K562 (cell line): ENCODE data around the gene NKIRAS2. TPM values are rescaled to one million over a fixed set of nuclear protein-coding genes. Genes with fewer than 3 reads are reported as not detected.

Experiments
- ATAC-seq: fragments of 200-7000 bp; cut with Tn5 transposase; 3 replicates; pipeline ENCODE4 v1.9.1; 2020; ENCODE audit warnings: moderate library complexity
- BruUV-seq: library from RNA; stranded (reverse); fragments of 400-500 nt; replicated peaks from 2 replicates; lab custom pipeline; 2021; lab: Mats Ljungman, UMichigan
- CTCF ChIA-PET: fragments of 300-600 bp; formaldehyde crosslinking; extraction: SDS; loops from one replicate; lab custom pipeline; 2021; ENCODE audit warnings: low intra/inter-chr PET ratio; lab: Yijun Ruan, JAX
- POLR2A ChIA-PET: fragments of 300-600, 350-650 bp; sonication (Branson Sonifier 250); formaldehyde crosslinking; extraction: SDS; loops from one replicate; lab custom pipeline; 2021; ENCODE audit warnings: antibody characterized with exemption, inconsistent platforms; lab: Yijun Ruan, JAX
- DNase-seq, 4 experiments: peaks; one replicate each; pipeline versions ENCODE4 v3.0.0 to v3.0.0-alpha.2; 2011 to 2018; ENCODE audit warnings: low spot score in 3 of 4, mixed read lengths in 3 of 4; ENCODE audit errors: extremely low read depth in 1 of 4
- FAIRE-seq: peaks from 2 replicates; lab custom pipeline; 2011; peaks lifted over from hg19 to GRCh38; lab: Jason Lieb, UNC
- H2AFZ ChIP-seq: 2 replicates; pipeline ENCODE4 v1.6.0; 2011; ENCODE audit warnings: low read depth, low read length, control low read depth, inconsistent platforms
- H3K27ac ChIP-seq: fragments of 200-600 bp; 3 replicates; pipeline ENCODE4 v1.8.0; 2011; ENCODE audit warnings: low read depth, mild to moderate bottlenecking, control low read depth, inconsistent platforms, low read length, moderate library complexity, mixed read lengths; ENCODE audit errors: extremely low read depth
- H3K27me3 ChIP-seq, 2 experiments: fragments of 300-600 bp in 1 of 2; 2 replicates in 1 of 2; 3 replicates in 1 of 2; pipeline versions ENCODE4 v1.6.0 to v1.8.0; 2011; ENCODE audit warnings: inconsistent platforms in 2 of 2, low read length in 2 of 2, mild to moderate bottlenecking in 1 of 2, mixed read lengths in 1 of 2, moderate library complexity in 1 of 2; ENCODE audit not compliant: control insufficient read depth in 2 of 2, insufficient read depth in 2 of 2
- H3K36me3 ChIP-seq: fragments of 300-600 bp; 3 replicates; pipeline ENCODE4 v1.8.0; 2011; ENCODE audit warnings: mild to moderate bottlenecking, low read length, inconsistent platforms; ENCODE audit not compliant: control insufficient read depth, insufficient read depth
- H3K4me1 ChIP-seq, 2 experiments: fragments of 200-600 bp in 1 of 2; replicated peaks in 1 of 2; 2 replicates in 1 of 2; 3 replicates in 1 of 2; pipeline versions ENCODE4 v1.5.1 to v1.8.0; 2011; ENCODE audit warnings: inconsistent platforms in 2 of 2, low read length in 2 of 2, mild to moderate bottlenecking in 1 of 2, mixed read lengths in 1 of 2, moderate library complexity in 1 of 2; ENCODE audit not compliant: control insufficient read depth in 2 of 2, insufficient read depth in 2 of 2
- H3K4me2 ChIP-seq: 2 replicates; pipeline ENCODE4 v1.6.1; 2011; ENCODE audit warnings: low read length, control low read depth, inconsistent platforms, mixed read lengths; ENCODE audit not compliant: insufficient read depth
- H3K4me3 ChIP-seq: fragments of 200-600 bp; sonication (generic), shearing (Covaris generic); 2 replicates; pipeline ENCODE4 v1.5.1; 2016; ENCODE audit warnings: control low read depth, inconsistent platforms
- H3K79me2 ChIP-seq: fragments of 200-600 bp; 3 replicates; pipeline ENCODE4 v1.8.0; 2011; ENCODE audit warnings: low read length, inconsistent platforms; ENCODE audit not compliant: control insufficient read depth, insufficient read depth
- H3K9ac ChIP-seq, 2 experiments: 2 replicates each; pipeline versions ENCODE4 v1.6.0 to v1.6.1; 2011; ENCODE audit warnings: low read depth in 2 of 2, low read length in 2 of 2, control low read depth in 1 of 2, inconsistent platforms in 1 of 2, mild to moderate bottlenecking in 1 of 2, mixed read lengths in 1 of 2; ENCODE audit not compliant: insufficient read depth in 1 of 2
- H3K9me1 ChIP-seq: one replicate; pipeline ENCODE4 v1.6.0; 2011; ENCODE audit warnings: inconsistent platforms, mild to moderate bottlenecking, low read length, moderate library complexity; ENCODE audit not compliant: control insufficient read depth, insufficient read depth
- H3K9me3 ChIP-seq: replicated peaks from 2 replicates; pipeline ENCODE4 v1.5.1; 2011; ENCODE audit warnings: low read depth, low read length, inconsistent platforms; ENCODE audit not compliant: control insufficient read depth, insufficient read depth
- H4K20me1 ChIP-seq: replicated peaks from 2 replicates; pipeline ENCODE4 v1.6.1; 2011; ENCODE audit warnings: low read length, inconsistent platforms, mixed read lengths; ENCODE audit not compliant: control insufficient read depth, insufficient read depth
- CBX8 ChIP-seq: fragments of 200-600 bp; sonication (generic); IDR thresholded peaks from 2 replicates; pipeline ENCODE4 v1.6.1; 2012; ENCODE audit warnings: borderline replicate concordance, mixed run types, low read depth, mild to moderate bottlenecking, moderate library complexity, mixed read lengths, low read length, control low read depth, inconsistent platforms; ENCODE audit not compliant: poor library complexity, severe bottlenecking; ENCODE audit errors: extremely low read depth
- DACH1 ChIP-seq: fragments of 450-650 bp; IDR thresholded peaks from 2 replicates; pipeline ENCODE4 v1.6.1; 2018; ENCODE audit not compliant: partially characterized antibody
- FOXK2 ChIP-seq, 2 experiments: fragments of 450-650 bp; IDR thresholded peaks in 1 of 2; conservative IDR thresholded peaks in 1 of 2; 2 replicates each; pipeline ENCODE4 v1.6.1; 2016; ENCODE audit warnings: low read depth in 2 of 2, mild to moderate bottlenecking in 1 of 2
- GABPB1 ChIP-seq: sonication (generic); formaldehyde crosslinking; IDR thresholded peaks from 2 replicates; pipeline ENCODE4 v1.8.0; 2022; ENCODE audit warnings: mild to moderate bottlenecking, missing genetic modification reagents
- HDAC2 ChIP-seq: fragments of 450-650 bp; IDR thresholded peaks from 2 replicates; pipeline ENCODE4 v1.6.1; 2016; ENCODE audit warnings: mild to moderate bottlenecking
- ZNF408 ChIP-seq: fragments of 250-450 bp; sonication (Bioruptor Pico); IDR thresholded peaks from 2 replicates; pipeline ENCODE4 v1.4.0; 2020; ENCODE audit warnings: low read depth, mild to moderate bottlenecking, moderate library complexity
- ZNF57 ChIP-seq: fragments of 450-650 bp; formaldehyde crosslinking; IDR thresholded peaks from 2 replicates; pipeline ENCODE4 v1.4.0; 2020; ENCODE audit warnings: mild to moderate bottlenecking, moderate library complexity
- ZNF766 ChIP-seq: fragments of 200-800 bp; sonication (Bioruptor generic); conservative IDR thresholded peaks from 2 replicates; pipeline ENCODE4 v1.6.1; 2016; ENCODE audit warnings: missing genetic modification characterization, missing compliant biosample characterization
- WGBS: fragments of 100-300 bp; shearing (Covaris generic); methylation state at CpG from one replicate; pipeline ENCODE4 v1.1.6; 2016; ENCODE audit warnings: low coverage, mixed read lengths; ENCODE audit not compliant: insufficient coverage; ENCODE audit errors: missing lambda C conversion rate; 5-methylcytosine and 5-hydroxymethylcytosine counted together
- in situ Hi-C: fragments of 300-500 bp; cut with MboI; formaldehyde crosslinking; loops from 4 replicates; pipeline ENCODE4 v1.15.0; 2018; ENCODE audit warnings: inconsistent platforms, mixed read lengths
- intact Hi-C: fragments of 100-400 bp; cut with micrococcal nuclease; formaldehyde crosslinking; loops from 2 replicates; pipeline ENCODE4 v1.14.2; 2022
- polyA plus RNA-seq, 8 experiments: library from polyadenylated mRNA; depleted of rRNA in 4 of 8; stranded (reverse) in 5 of 8; unstranded in 3 of 8; fragments of >200 nt; fragmentation: Nextera tagmentation in 2 of 8; fragmentation: Illumina TruSeq in 1 of 8; extraction: Ambion mirVana in 2 of 8; extraction: Trizol in 1 of 8; gene quantifications; 2 replicates each; pipeline versions ENCODE4 v1.2.1 to v1.2.3, GENCODE V29; 2011 to 2014; ENCODE audit warnings: inconsistent platforms in 1 of 8, missing spikeins in 1 of 8
- total RNA-seq, 7 experiments: library from RNA; depleted of rRNA in 6 of 7; stranded (reverse); fragments of >200 nt in 6 of 7; fragmentation: Illumina TruSeq in 2 of 7; extraction: Trizol in 2 of 7; gene quantifications; 2 replicates each; pipeline versions ENCODE4 v1.2.1 to v1.2.3, GENCODE V29; 2011 to 2021; ENCODE audit warnings: low replicate concordance in 1 of 7
- TF ChIP-seq, protein P1 (sequence below), 2 experiments: IDR thresholded peaks in 1 of 2; conservative IDR thresholded peaks in 1 of 2; 2 replicates each; pipeline ENCODE4 v1.6.1; 2016; ENCODE audit warnings: low read depth in 2 of 2, mild to moderate bottlenecking in 1 of 2, missing compliant biosample characterization in 1 of 2, missing genetic modification characterization in 1 of 2, moderate library complexity in 1 of 2
- TF ChIP-seq, protein P2 (sequence below): fragments of 250-450 bp; sonication (Bioruptor Pico); IDR thresholded peaks from 2 replicates; pipeline ENCODE4 v1.8.0; 2022; ENCODE audit warnings: inconsistent platforms, mild to moderate bottlenecking, moderate library complexity, borderline replicate concordance
- TF ChIP-seq, protein P3 (sequence below): IDR thresholded peaks from 3 replicates; pipeline ENCODE4 v1.6.1; 2011; ENCODE audit warnings: borderline replicate concordance, mild to moderate bottlenecking, moderate library complexity; ENCODE audit not compliant: insufficient read length; ENCODE audit errors: extremely low read depth

The NKIRAS2 gene
- total and polyA plus RNA-seq, 9 of the 15 experiments (the other 6 are each of a cell fraction or from before 2014, with no cell fraction given) = 10.1 to 65.5 (median 29.8) TPM

DNA sequence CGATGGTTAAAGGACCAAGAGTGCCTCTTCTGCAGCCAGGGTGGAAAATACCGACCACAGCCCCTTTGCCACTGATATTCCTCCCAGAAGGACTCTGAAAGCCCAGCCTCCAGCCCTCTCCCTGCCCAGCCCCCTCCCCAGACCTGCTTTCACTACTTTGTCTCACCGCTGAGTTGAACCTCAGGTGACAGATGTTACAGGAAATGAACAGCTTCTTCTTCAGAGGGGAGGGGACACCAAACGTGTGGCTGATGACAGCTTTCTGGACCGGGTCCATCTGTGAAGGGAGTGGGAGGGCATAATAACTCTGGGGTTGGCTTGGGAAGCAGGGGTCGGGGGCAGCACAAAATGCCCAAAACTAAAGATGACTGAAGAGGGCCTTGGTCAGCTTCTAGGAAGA lies 14.2 kb downstream of the NKIRAS2 start (continued):
- TF ChIP-seq, protein P1, sequence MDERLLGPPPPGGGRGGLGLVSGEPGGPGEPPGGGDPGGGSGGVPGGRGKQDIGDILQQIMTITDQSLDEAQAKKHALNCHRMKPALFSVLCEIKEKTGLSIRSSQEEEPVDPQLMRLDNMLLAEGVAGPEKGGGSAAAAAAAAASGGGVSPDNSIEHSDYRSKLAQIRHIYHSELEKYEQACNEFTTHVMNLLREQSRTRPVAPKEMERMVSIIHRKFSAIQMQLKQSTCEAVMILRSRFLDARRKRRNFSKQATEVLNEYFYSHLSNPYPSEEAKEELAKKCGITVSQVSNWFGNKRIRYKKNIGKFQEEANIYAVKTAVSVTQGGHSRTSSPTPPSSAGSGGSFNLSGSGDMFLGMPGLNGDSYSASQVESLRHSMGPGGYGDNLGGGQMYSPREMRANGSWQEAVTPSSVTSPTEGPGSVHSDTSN (CRISPR knock-in tag; IDR thresholded peaks at IDR 0.05; ENCODE audit: low read depth) = no peak
- TF ChIP-seq, protein P1 (tag; conservative IDR thresholded peaks at IDR 0.05; ENCODE audit: low read depth) = peak; percentile 38; the same call in 1 of the 2 replicates
- no peak for TF ChIP-seq GABPB1 (CRISPR knock-in tag)
- TF ChIP-seq, all 486 proteins: peak for 5

DNA sequence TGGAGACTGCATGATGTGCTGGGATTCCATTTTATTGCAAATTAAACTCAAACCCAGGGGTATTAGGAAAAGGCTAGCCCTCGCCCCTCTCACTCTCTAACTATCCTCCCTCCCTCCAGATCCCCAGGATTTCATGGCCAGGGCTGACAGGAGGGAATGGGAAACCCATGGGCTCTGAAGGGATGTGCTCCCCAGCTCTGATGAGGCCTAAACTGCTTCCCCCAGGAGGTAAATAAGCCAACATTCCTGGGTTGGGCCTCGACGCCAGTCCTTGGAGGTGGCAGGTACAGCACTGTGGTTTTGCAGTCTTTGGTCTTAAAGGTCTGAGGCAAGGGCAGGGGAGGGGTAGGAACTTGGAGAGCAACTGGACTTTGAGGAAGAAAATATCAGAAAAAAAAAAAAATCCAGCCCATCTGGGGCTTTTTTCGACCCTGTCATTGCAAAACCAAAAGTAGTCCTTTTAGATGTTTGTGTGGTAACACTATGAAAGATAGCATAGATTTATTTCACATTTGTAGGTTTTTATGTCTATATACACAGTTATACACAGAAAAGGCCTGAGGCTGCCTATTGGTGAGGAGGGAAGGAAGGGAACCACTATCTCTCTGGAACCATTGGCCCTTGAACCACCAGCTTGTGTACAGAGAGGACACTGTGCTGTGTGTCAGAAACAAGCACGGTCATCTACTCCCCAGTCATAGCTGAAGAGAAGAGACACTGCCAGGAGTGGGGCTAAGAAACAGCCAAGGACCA lies 18.5 kb downstream of the NKIRAS2 start:
- WGBS = 17% methylated on average over 5 of the region's 5 CpGs
- Histone ChIP-seq H3K9me3 (no peaks in the 10 kb centered on the region), H3K9ac (no peak overlapping the region), H3K4me3 (no peak overlapping the region), H2AFZ (no peak overlapping the region), H3K27me3 (no peaks in the 10 kb centered on the region), H3K4me2 (no peak overlapping the region), H3K79me2 (no peaks in the 10 kb centered on the region), H4K20me1 (no peaks in the 10 kb centered on the region), H3K36me3 (no peaks in the 10 kb centered on the region), H3K27ac (no peak overlapping the region), H3K4me1 (peaks cover 0 to 28% of the 10 kb centered on the region in 2 experiments; a peak in 3 of 5 replicates), H3K9me1 (no peaks in the 10 kb centered on the region)
- FAIRE-seq = no peak
- ChIA-PET CTCF (interaction anchor here (0.6 kb wide), 1 partner anchor 13 kb away, joined by 3 read pairs; no protein-coding TSS in a partner anchor), POLR2A (interaction anchor here (1.6 kb wide), 1 partner anchor 12 kb away, joined by 6 read pairs; no protein-coding TSS in a partner anchor)
- intact Hi-C loops = no loop called here
- ATAC-seq = peak; percentile 20; the same call in 1 of the 3 replicates
- DNase-seq = no peak
- BruUV-seq = no TSS peak
- in situ Hi-C loops = no loop called here
- TF ChIP-seq, protein P2, sequence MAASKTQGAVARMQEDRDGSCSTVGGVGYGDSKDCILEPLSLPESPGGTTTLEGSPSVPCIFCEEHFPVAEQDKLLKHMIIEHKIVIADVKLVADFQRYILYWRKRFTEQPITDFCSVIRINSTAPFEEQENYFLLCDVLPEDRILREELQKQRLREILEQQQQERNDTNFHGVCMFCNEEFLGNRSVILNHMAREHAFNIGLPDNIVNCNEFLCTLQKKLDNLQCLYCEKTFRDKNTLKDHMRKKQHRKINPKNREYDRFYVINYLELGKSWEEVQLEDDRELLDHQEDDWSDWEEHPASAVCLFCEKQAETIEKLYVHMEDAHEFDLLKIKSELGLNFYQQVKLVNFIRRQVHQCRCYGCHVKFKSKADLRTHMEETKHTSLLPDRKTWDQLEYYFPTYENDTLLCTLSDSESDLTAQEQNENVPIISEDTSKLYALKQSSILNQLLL (CRISPR knock-in tag) = no peak
- TF ChIP-seq ZNF766 (CRISPR knock-in tag) = no peak
- TF ChIP-seq DACH1 = no peak
- TF ChIP-seq CBX8 = no peak
- TF ChIP-seq FOXK2 (conservative IDR thresholded peaks at IDR 0.05 in 1 of 2, IDR thresholded peaks at IDR 0.05 in 1 of 2; ENCODE audit: low read depth in 2 of 2) = no peak
- TF ChIP-seq, protein P3, sequence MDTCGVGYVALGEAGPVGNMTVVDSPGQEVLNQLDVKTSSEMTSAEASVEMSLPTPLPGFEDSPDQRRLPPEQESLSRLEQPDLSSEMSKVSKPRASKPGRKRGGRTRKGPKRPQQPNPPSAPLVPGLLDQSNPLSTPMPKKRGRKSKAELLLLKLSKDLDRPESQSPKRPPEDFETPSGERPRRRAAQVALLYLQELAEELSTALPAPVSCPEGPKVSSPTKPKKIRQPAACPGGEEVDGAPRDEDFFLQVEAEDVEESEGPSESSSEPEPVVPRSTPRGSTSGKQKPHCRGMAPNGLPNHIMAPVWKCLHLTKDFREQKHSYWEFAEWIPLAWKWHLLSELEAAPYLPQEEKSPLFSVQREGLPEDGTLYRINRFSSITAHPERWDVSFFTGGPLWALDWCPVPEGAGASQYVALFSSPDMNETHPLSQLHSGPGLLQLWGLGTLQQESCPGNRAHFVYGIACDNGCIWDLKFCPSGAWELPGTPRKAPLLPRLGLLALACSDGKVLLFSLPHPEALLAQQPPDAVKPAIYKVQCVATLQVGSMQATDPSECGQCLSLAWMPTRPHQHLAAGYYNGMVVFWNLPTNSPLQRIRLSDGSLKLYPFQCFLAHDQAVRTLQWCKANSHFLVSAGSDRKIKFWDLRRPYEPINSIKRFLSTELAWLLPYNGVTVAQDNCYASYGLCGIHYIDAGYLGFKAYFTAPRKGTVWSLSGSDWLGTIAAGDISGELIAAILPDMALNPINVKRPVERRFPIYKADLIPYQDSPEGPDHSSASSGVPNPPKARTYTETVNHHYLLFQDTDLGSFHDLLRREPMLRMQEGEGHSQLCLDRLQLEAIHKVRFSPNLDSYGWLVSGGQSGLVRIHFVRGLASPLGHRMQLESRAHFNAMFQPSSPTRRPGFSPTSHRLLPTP = no peak
- no peak for TF ChIP-seq HDAC2
- TF ChIP-seq ZNF57 (CRISPR knock-in tag) = no peak
- no peak for TF ChIP-seq ZNF408 (CRISPR knock-in tag)
